HUES64 (cell line): ENCODE results near the gene FAM89A.
"Not testable (repeated sequence)": the region's sequence is repeated elsewhere in the genome, so short reads cannot be mapped to it uniquely, and the experiment has no call there.

Experiments
- H3K27ac ChIP-seq: 2 replicates; pipeline ENCODE4 v1.7.0; 2013; ENCODE audit warnings: low read depth, low read length, inconsistent platforms
- H3K27me3 ChIP-seq: 2 replicates; pipeline ENCODE4 v1.6.1; 2013; ENCODE audit warnings: mild to moderate bottlenecking, low read length; ENCODE audit not compliant: insufficient read depth
- H3K36me3 ChIP-seq: 2 replicates; pipeline ENCODE4 v1.6.1; 2013; ENCODE audit warnings: mild to moderate bottlenecking, low read length; ENCODE audit not compliant: insufficient read depth
- H3K4me1 ChIP-seq: 2 replicates; pipeline ENCODE4 v1.6.1; 2013; ENCODE audit warnings: mild to moderate bottlenecking, low read length, moderate library complexity; ENCODE audit not compliant: insufficient read depth
- H3K4me3 ChIP-seq: 2 replicates; pipeline ENCODE4 v1.5.1; 2013; ENCODE audit warnings: mild to moderate bottlenecking, low read length, moderate library complexity
- H3K9ac ChIP-seq: 2 replicates; pipeline ENCODE4 v1.6.1; 2013; ENCODE audit warnings: mild to moderate bottlenecking, low read depth, low read length
- H3K9me3 ChIP-seq: 2 replicates; pipeline ENCODE4 v1.6.1; 2013; ENCODE audit warnings: low read depth, low read length; ENCODE audit not compliant: insufficient read depth
- WGBS: fragments of 150-250, 120-280 bp; methylation state at CpG from one replicate; pipeline ENCODE4 v1.1.7; 2013; ENCODE audit warnings: missing lambda C conversion rate; 5-methylcytosine and 5-hydroxymethylcytosine counted together

Gene FAM89A

GRCh38 chr1:230986976-230987375, 53.1 kb downstream of the FAM89A start:
- Histone ChIP-seq H3K27ac (no peak overlapping the region), H3K9me3 (no peaks in the 10 kb centered on the region), H3K36me3 (peaks cover 17% of the 10 kb centered on the region; the same call in 1 of the 2 replicates), H3K27me3 (peaks cover 61% of the 10 kb centered on the region), H3K4me3 (no peak overlapping the region), H3K9ac (no peak overlapping the region), H3K4me1 (peaks cover 8% of the 10 kb centered on the region)
- WGBS: 94% methylated on average over 7 of the region's 7 CpGs

GRCh38 chr1:230985711-230986110, 54.3 kb downstream of the FAM89A start:
- peaks cover 9% of the 10 kb centered on the region; the same call in 1 of the 2 replicates for H3K36me3 ChIP-seq
- 91% methylated on average over 6 of the region's 6 CpGs for WGBS

GRCh38 chr1:230984622-230985515, 55.2 kb downstream of the FAM89A start:
- H3K27me3 ChIP-seq: peaks cover 72% of the 10 kb centered on the region
- H3K4me1 ChIP-seq, H3K9me3 ChIP-seq, H3K36me3 ChIP-seq, H3K9ac ChIP-seq, H3K27ac ChIP-seq: not testable (repeated sequence)
- WGBS: 15% methylated on average over 9 of the region's 10 CpGs
- peak overlapping the region; percentile 15 for H3K4me3 ChIP-seq

More at GRCh38 chr1:230985711-230986110, 54.3 kb downstream of the FAM89A start:
- Histone ChIP-seq H3K4me1 (peaks cover 8% of the 10 kb centered on the region), H3K4me3 (no peak overlapping the region), H3K27me3 (peaks cover 70% of the 10 kb centered on the region), H3K27ac (no peak overlapping the region), H3K9me3 (no peaks in the 10 kb centered on the region), H3K9ac (no peak overlapping the region)

GRCh38 chr1:230983811-230984210, 56.2 kb downstream of the FAM89A start:
- WGBS: 78% methylated on average over 5 of the region's 5 CpGs
- H3K36me3 ChIP-seq: peaks cover 4% of the 10 kb centered on the region; the same call in 1 of the 2 replicates
- no peak overlapping the region for H3K27ac ChIP-seq
- H3K27me3 ChIP-seq: peaks cover 72% of the 10 kb centered on the region
- peaks cover 12% of the 10 kb centered on the region for H3K4me1 ChIP-seq
- no peak overlapping the region for H3K4me3 ChIP-seq
- H3K9ac ChIP-seq: no peak overlapping the region
- no peaks in the 10 kb centered on the region for H3K9me3 ChIP-seq

- Histone ChIP-seq H3K36me3 (no peaks in the 10 kb centered on the region), H3K4me1 (peaks cover 14% of the 10 kb centered on the region), H3K9me3 (no peaks in the 10 kb centered on the region), H3K27ac (no peak overlapping the region), H3K27me3 (peaks cover 68% of the 10 kb centered on the region), H3K9ac (no peak overlapping the region), H3K4me3 (no peak overlapping the region)
- 87% methylated on average over 4 of the region's 4 CpGs for whole genome bisulfite sequencing
These were observed 57.4 kb downstream of the FAM89A start for GRCh38 chr1:230982696-230983095.

- Histone ChIP-seq H3K4me3 (peak overlapping the region; percentile 84), H3K9me3 (no peaks in the 10 kb centered on the region), H3K9ac (no peak overlapping the region), H3K27me3 (peaks cover 45% of the 10 kb centered on the region), H3K36me3 (peaks cover 4% of the 10 kb centered on the region; the same call in 1 of the 2 replicates), H3K27ac (no peak overlapping the region), H3K4me1 (peaks cover 9% of the 10 kb centered on the region)
- 95% methylated on average over 4 of the region's 4 CpGs for WGBS
These were observed 60.1 kb downstream of the FAM89A start for GRCh38 chr1:230979952-230980351.

- no peak overlapping the region for H3K27ac ChIP-seq
- 15% methylated on average over 12 of the region's 12 CpGs for WGBS
- H3K27me3 ChIP-seq: peaks cover 39% of the 10 kb centered on the region
These were observed 60.7 kb downstream of the FAM89A start for GRCh38 chr1:230979389-230979716.

GRCh38 chr1:230978491-230979388, 61.3 kb downstream of the FAM89A start, which contains the start of the genes ARV1 and TTC13:
Gene ARV1 (plus strand): TSS chr1:230979094. CDS start chr1:230979106, 12 bp downstream.
Gene TTC13 (minus strand): TSS chr1:230978861. CDS start chr1:230978830, 31 bp downstream.
- Histone ChIP-seq H3K4me1 (peaks cover 7% of the 10 kb centered on the region; the same call in 1 of the 2 replicates), H3K9me3 (no peaks in the 10 kb centered on the region), H3K27me3 (peaks cover 33% of the 10 kb centered on the region), H3K4me3 (peak within 1 kb of the TSS; percentile 84), H3K36me3 (peaks cover 4% of the 10 kb centered on the region; the same call in 1 of the 2 replicates), H3K9ac (peak within 1 kb of the TSS; percentile 61), H3K27ac (no peak within 1 kb of the TSS)
- WGBS: under 1% methylated on average over 79 of the region's 79 CpGs

More at GRCh38 chr1:230979389-230979716, 60.7 kb downstream of the FAM89A start:
- peak overlapping the region; percentile 61; the same call in 1 of the 2 replicates for H3K9ac ChIP-seq
- peaks cover 4% of the 10 kb centered on the region; the same call in 1 of the 2 replicates for H3K36me3 ChIP-seq
- H3K4me3 ChIP-seq: peak overlapping the region; percentile 84
- H3K4me1 ChIP-seq: peaks cover 7% of the 10 kb centered on the region; the same call in 1 of the 2 replicates
- H3K9me3 ChIP-seq: no peaks in the 10 kb centered on the region

GRCh38 chr1:230977761-230978490, 62.1 kb downstream of the FAM89A start:
- 8% methylated on average over 52 of the region's 52 CpGs for WGBS
- peak overlapping the region; percentile 84 for H3K4me3 ChIP-seq
- H3K9ac ChIP-seq: peak overlapping the region; percentile 52
- H3K4me1 ChIP-seq: peaks cover 7% of the 10 kb centered on the region; the same call in 1 of the 2 replicates
- peaks cover 4% of the 10 kb centered on the region; the same call in 1 of the 2 replicates for H3K36me3 ChIP-seq
- H3K27ac ChIP-seq: no peak overlapping the region
- peaks cover 25% of the 10 kb centered on the region for H3K27me3 ChIP-seq
- H3K9me3 ChIP-seq: no peaks in the 10 kb centered on the region
